T follicular helper cell (primary cell): Measurements from ENCODE around the gene SLC10A6.

Experiments used
- DNase-seq: peaks from one replicate; pipeline ENCODE4 v3.0.0-alpha.2; 2020; ENCODE audit warnings: low read depth

The SLC10A6 gene

DNA sequence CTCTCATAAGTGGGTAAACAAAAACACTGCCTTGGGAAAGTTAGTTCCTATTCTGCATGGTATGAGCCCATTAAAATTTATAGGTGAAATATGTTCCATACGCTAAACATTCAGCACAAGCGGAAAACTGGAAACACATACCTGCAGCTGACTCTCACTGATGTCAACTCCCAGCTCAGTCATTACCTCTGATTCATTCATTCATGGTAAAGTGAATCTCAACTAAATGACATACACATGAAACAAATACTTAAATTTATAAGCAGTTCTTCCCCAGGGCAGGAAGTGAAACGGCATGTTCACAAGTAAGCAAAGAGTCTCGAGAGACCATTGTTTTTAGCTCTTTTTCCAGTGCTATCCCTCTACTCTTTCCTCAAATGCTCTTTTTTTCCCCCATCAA is 1.6 kb downstream of the SLC10A6 start:
- DNase-seq = no peak

- no peak for DNase-seq
Observed at GRCh38 chr4:86846921-86847320, 2.3 kb downstream of the SLC10A6 start.

GRCh38 chr4:86845593-86845992 is 3.6 kb downstream of the SLC10A6 start:
- DNase-seq = no peak

- DNase-seq = no peak
Observed at GRCh38 chr4:86841309-86841708, 7.9 kb downstream of the SLC10A6 start.

DNA sequence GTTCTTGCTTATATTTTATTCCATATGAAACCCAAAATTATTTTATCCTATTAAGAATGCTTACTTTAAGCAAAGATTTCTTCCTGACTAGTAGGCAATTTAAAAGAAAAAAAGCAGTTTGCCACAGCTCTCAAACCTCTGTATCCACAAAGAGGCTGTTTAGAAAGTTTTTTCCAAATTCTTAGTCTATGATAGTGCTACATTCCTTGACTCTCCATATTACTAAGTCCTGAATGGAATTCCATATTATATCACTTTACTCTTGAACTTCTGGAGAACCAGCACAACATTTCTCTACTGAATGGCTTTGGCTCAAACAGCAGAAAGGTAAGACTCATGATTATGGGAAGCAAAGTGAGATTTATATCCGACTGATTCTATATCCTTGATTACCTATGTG is 8.3 kb downstream of the SLC10A6 start:
- no peak for DNase-seq

DNA sequence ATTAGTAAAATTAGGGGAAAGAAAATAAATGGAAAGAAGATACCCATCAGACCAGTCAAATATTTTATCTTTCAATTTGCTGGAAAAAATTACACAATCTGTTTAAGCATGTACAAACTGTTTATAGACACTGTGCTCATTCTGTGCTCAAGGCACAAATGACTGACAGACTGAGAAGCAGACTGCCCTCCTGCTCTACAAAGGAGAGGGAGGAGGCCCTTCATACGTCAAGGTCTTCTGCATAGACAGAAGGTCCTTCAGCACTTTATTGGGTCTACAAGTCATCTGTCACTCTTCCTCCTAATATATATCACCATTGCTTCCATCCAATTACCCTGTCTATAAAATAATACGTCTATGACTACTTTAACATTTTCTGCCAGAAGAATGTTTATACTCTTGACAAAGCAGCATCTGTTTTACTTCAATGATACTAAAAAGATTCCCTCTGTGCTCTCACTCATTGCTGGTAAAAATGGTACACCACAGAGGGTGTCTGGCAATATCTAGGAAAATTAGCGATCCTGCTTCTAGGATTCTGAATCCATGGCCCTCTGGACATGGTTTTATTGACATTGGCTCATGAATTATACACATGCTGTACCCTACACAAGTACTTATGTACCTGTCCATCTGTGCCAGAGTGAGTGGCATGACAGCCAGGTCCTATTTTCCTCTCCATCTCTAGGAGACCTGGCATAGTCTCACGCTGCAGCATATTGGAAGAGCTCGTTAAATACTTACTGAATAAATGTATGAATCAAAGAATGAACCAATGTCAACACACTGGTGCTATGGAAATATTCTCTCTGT is 11.3 kb downstream of the SLC10A6 start:
- no peak for DNase-seq

GRCh38 chr4:86835677-86836076 is 13.5 kb downstream of the SLC10A6 start:
- no peak for DNase-seq

- no peak for DNase-seq
Observed at GRCh38 chr4:86834901-86835300, 14.3 kb downstream of the SLC10A6 start.

GRCh38 chr4:86833615-86834014 is 15.6 kb downstream of the SLC10A6 start:
- DNase-seq = no peak

DNA sequence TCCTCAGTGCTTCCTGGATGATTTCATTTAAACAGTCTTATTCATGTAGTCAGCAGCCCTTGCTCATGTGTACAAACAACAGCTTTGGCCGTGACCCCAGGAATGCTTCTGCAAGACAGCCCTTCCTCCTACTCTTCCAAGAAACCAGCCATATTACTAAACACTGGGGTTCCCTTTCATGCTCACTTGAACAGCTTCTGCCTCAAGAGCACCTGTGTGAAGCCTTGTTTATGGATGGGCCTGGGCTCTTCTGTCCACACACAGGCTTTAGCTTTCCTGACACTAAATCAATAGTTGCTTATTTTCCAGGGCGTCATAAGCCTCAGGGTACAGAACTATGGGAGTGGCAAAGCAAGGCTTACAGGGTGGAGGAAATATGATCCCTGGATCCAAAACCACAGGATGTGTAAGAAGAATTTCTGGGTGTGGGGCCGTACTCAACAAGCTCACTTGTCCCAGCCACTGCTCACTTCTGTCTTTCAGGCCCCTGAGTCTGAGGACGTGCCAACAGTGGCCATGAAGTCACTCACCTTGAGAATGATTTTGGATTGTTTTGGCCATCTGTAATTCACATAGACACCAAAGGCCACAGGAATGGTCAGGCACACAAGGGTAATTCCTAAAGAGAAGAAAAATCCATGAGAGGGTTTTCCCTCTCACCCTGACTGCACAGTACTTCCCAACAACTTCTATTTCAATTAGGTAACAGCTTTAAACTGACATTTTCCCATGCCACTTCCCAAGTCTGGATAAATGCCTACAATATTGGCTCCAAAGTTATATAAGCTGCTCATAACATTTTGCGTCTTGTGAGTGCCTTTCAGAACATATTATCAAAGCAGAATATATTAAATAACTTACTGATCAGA is 17.7 kb downstream of the SLC10A6 start:
- DNase-seq = no peak

DNA sequence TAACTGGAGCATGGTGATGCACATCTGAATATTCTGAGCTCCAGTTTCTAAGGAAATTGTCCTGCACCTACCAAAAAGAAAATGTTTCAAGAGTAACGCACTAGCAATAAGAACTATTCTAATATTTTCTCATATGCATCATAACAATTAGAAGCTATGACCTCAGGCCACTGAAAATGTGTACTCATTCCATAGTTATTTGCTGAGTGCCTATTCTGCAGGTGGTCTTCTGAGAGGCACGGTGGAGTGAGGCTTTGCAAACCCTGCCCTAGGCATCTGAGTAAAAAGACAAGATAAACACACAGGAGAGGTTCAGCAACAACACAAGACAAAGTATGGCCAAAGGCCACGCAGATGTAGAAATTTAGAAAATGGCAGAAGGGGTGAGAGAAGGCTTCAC is 23.7 kb downstream of the SLC10A6 start:
- no peak for DNase-seq

- DNase-seq = no peak
Observed at GRCh38 chr4:86822136-86822535, 27.0 kb downstream of the SLC10A6 start.

DNA sequence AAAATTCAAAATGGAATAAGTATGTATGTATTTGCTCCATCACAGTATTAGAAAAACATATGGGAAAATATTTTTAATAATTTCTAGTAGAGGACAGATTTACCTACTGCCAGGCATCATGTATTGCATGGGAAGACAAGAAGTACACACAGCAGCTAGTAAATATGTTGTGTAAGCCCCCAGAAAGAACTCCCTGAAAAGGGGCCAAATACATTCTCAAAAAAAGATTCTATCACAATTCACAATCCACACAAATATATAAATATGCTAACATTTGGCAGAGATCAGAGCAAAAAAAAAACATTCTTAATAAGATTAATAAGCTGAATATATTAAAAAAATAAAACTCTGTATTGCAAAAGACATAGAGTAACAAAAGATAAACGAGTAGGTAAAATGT is 28.0 kb downstream of the SLC10A6 start:
- no peak for DNase-seq

DNA sequence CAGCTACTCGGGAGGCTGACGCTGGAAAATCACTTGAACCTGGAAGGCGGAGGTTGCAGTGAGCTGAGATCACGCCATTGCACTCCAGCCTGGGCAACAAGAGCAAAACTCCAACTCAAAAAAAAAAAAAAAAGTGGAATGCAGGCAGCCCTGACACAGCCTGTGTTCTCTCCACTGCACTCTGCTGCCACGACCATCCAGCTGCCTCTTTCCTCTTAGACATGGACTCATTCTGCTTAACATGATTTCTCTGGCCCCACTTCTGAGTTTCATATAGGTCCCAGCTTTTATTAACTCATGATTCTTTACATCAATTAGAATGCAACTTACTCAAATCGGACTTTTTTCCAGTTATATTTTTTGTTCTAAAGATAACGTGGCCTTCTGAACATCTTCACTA is 29.6 kb downstream of the SLC10A6 start:
- no peak for DNase-seq

DNA sequence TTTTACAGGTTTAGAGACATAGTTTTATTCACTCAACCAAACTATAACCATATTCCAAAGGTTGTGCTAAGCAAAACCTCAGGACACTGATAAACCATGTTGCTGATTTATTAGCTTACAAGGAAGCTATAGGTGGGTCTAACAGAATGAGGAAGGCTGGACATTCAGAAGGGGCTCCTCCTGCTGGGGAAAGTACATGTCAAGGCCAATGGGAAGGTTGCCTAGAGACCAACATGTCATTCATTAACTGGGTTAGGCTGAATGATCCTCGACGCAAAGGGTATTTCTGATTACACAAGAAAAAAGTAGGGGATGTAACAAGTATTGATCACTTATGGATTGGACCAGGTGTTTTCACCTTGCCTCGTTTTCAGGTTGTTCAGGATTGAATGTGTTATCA is 30.3 kb downstream of the SLC10A6 start:
- no peak for DNase-seq

DNA sequence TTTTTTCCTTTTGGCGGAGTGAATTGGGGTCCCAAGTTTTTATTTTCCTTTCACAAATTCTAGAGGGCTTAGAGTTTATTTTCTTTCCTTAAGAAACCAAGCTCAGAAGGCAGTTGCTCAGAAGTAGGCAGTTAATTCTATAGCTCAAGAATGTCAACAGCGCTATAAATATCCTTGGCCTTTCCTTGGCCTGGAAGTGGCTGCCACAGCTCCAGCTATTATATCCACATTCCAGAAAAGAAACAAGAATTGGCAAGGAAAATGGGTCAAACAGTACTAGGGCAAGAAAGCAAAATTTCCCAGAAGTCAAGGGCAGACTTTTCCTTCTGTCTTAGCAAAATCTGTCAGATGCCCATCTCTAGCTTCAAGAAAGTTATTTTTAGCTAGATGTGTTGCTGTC is 31.0 kb downstream of the SLC10A6 start:
- DNase-seq = no peak

DNA sequence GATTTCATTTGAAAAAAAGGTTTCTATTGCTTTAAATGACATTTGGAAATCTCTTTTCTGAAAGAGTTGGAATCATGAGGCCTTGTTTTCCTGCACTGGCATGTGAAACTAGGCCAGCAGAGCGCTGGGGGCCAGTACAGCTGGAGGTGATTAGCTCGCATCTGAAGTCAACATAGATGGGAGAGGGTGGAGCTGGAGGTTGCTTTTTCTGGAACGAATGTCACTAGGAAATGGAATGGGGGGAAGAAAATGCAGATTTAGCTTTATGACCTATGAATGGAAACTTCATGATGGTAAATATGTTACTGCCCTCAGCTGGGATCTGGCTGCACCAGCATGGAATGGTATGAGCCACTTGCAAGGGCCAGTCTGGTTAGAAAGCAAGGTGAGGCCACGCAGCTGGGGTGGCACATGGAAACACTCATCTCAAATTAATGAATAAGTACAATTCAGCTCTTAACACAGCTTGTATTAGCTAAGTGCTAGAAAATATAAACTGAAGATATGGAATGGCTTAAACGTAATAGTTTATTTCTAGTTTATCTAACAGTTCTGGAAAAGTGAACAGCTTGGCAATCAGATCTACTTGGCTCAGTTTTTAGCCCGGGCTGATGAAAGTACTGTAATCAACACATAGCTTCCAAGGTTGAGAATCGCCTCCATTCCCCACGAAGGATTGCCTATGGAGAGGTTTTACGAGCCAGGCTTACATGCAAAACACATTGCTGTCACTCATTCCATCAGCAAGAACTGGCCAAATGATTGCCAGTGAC is 32.5 kb downstream of the SLC10A6 start:
- DNase-seq = no peak

GRCh38 chr4:86815653-86816052 is 33.5 kb downstream of the SLC10A6 start:
- no peak for DNase-seq

DNA sequence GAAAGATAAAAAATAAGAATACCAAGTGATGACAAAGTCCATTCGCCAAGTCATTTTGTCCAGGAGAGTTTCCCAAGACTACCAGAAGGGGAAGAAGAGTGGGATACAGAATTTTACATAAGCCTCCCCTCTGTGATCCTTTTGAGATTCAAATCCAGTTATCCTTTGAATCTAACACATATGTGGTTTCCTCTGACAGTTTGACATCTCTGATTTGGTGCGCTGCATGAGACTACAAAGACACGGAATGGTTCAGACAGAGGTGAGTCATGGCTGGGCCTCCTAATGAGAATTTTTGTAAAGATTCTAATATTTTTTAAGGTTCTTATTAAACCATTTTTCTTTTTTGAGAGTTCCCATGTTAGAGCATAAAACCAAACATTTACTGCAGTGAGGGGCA is 38.3 kb downstream of the SLC10A6 start:
- no peak for DNase-seq

GRCh38 chr4:86809809-86810208 is 39.4 kb downstream of the SLC10A6 start:
- DNase-seq = no peak

GRCh38 chr4:86791126-86791525 is 58.1 kb downstream of the SLC10A6 start:
- no peak for DNase-seq

GRCh38 chr4:86788826-86789225 is 60.4 kb downstream of the SLC10A6 start:
- no peak for DNase-seq
